NCI-H446 treated with DMSO at 0.1 percent for 48 hours (cell line): ENCODE measurements around the gene FOXC1.

ENCODE experiments used
- DNase-seq: peaks from one replicate; lab custom pipeline; 2025; lab: John Stamatoyannopoulos, UW

FOXC1 gene

GRCh38 chr6:1612299-1612973 lies 2.7 kb downstream of the FOXC1 start:
- no peak for DNase-seq

GRCh38 chr6:1612974-1613306 lies 3.2 kb downstream of the FOXC1 start:
- no peak for DNase-seq

- DNase-seq = no peak
Observed at GRCh38 chr6:1613346-1613687, 3.6 kb downstream of the FOXC1 start.

GRCh38 chr6:1613688-1614447 lies 4.2 kb downstream of the FOXC1 start:
- no peak for DNase-seq

- no peak for DNase-seq
Observed at GRCh38 chr6:1614448-1615150, 4.9 kb downstream of the FOXC1 start.

- no peak for DNase-seq
Observed at GRCh38 chr6:1615151-1615852, 5.6 kb downstream of the FOXC1 start.

- no peak for DNase-seq
Observed at GRCh38 chr6:1615853-1616420, 6.2 kb downstream of the FOXC1 start.

- no peak for DNase-seq
Observed at GRCh38 chr6:1616701-1617463, 7.2 kb downstream of the FOXC1 start.

- DNase-seq = no peak
Observed at GRCh38 chr6:1617466-1618310, 8.0 kb downstream of the FOXC1 start.

GRCh38 chr6:1618311-1619097 lies 8.8 kb downstream of the FOXC1 start:
- no peak for DNase-seq

GRCh38 chr6:1619098-1619672 lies 9.5 kb downstream of the FOXC1 start:
- DNase-seq = no peak

- DNase-seq = no peak
Observed at GRCh38 chr6:1619673-1620503, 10.2 kb downstream of the FOXC1 start.

- DNase-seq = no peak
Observed at GRCh38 chr6:1620504-1621069, 10.9 kb downstream of the FOXC1 start.

- no peak for DNase-seq
Observed at GRCh38 chr6:1621070-1621701, 11.5 kb downstream of the FOXC1 start.

- DNase-seq = no peak
Observed at GRCh38 chr6:1622220-1622850, 12.6 kb downstream of the FOXC1 start.

GRCh38 chr6:1622851-1623768 lies 13.4 kb downstream of the FOXC1 start:
- DNase-seq = no peak
